Small intestine (tissue), 7 donors: ENCODE results near the gene PDE1A. TPM values are rescaled to one million over a fixed set of nuclear protein-coding genes. Genes with fewer than 3 reads are reported as not detected.

Experiments
- DNase-seq, 2 donors: peaks; one replicate each; pipeline versions ENCODE4 v3.0.0 to v3.0.0-alpha.2; 2013
- FAIRE-seq: peaks from 2 replicates; lab custom pipeline; 2012; peaks lifted over from hg19 to GRCh38; lab: Jason Lieb, UNC
- H3K27ac ChIP-seq, 3 donors: one replicate each; pipeline ENCODE4 v1.5.1; 2013; ENCODE audit warnings: low read length in 2 of 3, mild to moderate bottlenecking in 2 of 3, control low read depth in 1 of 3, inconsistent platforms in 1 of 3, low read depth in 1 of 3, moderate library complexity in 1 of 3
- H3K27me3 ChIP-seq, 3 donors: one replicate each; pipeline ENCODE4 v1.6.1; 2013; ENCODE audit warnings: low read length in 3 of 3, inconsistent platforms in 1 of 3; ENCODE audit not compliant: control insufficient read depth in 3 of 3, insufficient read depth in 3 of 3
- H3K36me3 ChIP-seq, 3 donors: one replicate each; pipeline ENCODE4 v1.6.1; 2013; ENCODE audit warnings: low read length in 3 of 3, inconsistent platforms in 1 of 3, low read depth in 1 of 3, mild to moderate bottlenecking in 1 of 3, moderate library complexity in 1 of 3; ENCODE audit not compliant: control insufficient read depth in 3 of 3, insufficient read depth in 2 of 3
- H3K4me1 ChIP-seq, 3 donors: one replicate each; pipeline ENCODE4 v1.6.1; 2013; ENCODE audit warnings: low read length in 2 of 3, inconsistent platforms in 1 of 3, low read depth in 1 of 3, mild to moderate bottlenecking in 1 of 3, moderate library complexity in 1 of 3; ENCODE audit not compliant: control insufficient read depth in 3 of 3, insufficient read depth in 2 of 3
- H3K4me3 ChIP-seq, 3 donors: one replicate each; pipeline ENCODE4 v1.5.1; 2013; ENCODE audit warnings: low read length in 3 of 3, control low read depth in 1 of 3, inconsistent platforms in 1 of 3, low read depth in 1 of 3, mild to moderate bottlenecking in 1 of 3, moderate library complexity in 1 of 3
- H3K9me3 ChIP-seq, 2 donors: one replicate each; pipeline ENCODE4 v1.6.1; 2013; ENCODE audit warnings: low read depth in 1 of 2, low read length in 1 of 2; ENCODE audit not compliant: control insufficient read depth in 2 of 2, insufficient read depth in 1 of 2
- WGBS, 3 donors: extraction: QIAGEN DNeasy Blood & Tissue Kit; methylation state at CpG; one replicate each; pipeline ENCODE4 v1.1.7; 2013; 5-methylcytosine and 5-hydroxymethylcytosine counted together
- polyA plus RNA-seq, 4 donors: library from polyadenylated mRNA; stranded (reverse) in 3 of 4; unstranded in 1 of 4; fragments of 200-250 nt in 3 of 4; fragments of 120-200 nt in 1 of 4; gene quantifications; one replicate each; pipeline versions ENCODE4 v1.2.1 to v1.2.3, GENCODE V29; 2013
- donor health status: healthy with polysubstance abuse.
- donor health status: control.
- donor health status: control.
- donor health status: Bipolar disorder and iron deficiency.
- donor health status: healthy.

The PDE1A gene
- polyA plus RNA-seq, 4 donors, result 3.5 to 9.7 (median 3.6) TPM; not detected in 1

DNA sequence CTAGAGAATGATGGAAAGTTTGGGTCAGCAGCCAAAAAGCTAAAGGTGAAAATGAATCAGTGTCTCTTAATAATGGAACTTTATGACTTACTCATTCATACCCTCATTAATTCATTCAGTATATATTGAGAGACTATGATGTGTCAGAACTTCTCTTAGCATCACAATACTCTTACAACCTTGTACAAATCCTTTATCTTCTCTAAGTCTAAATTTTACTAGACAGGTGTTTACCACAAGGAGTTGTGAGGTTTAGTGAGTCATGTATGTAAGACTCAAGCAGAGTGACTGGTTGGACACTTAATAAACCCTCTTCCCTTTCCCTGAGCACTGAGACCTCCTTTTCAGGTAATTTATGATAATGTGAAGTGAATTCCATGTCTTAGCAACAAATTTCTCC is 311.6 kb downstream of the PDE1A start:
- H3K4me3 ChIP-seq, result no peak overlapping the region
- no peaks in the 10 kb centered on the region for H3K36me3 ChIP-seq
- no peaks in the 10 kb centered on the region for H3K27me3 ChIP-seq
- no peaks in the 10 kb centered on the region for H3K9me3 ChIP-seq
- DNase-seq (no peak), FAIRE-seq (no peak)
- H3K27ac ChIP-seq, result no peak overlapping the region
- H3K4me1 ChIP-seq, result no peaks in the 10 kb centered on the region

DNA sequence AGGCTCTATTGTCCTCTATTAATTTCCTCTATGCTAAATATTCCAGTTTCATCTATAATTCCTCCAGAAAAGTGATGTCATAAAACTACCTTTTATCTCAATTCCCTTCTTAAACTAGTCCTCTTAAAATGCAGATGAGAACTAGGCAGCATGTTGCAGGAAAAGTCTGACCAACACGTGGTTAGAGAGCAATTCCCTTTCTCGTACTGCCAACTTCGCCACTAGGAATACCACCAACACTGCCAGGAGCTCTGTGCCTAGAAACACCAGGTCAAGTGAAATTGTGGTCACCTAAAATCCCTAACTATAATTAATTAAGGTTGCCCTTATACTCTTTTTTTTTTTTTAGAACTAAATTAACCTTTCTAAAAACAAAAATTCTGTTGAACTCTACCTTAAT is 313.5 kb downstream of the PDE1A start:
- Histone ChIP-seq H3K4me3 (no peak overlapping the region), H3K9me3 (no peaks in the 10 kb centered on the region), H3K27ac (no peak overlapping the region), H3K4me1 (no peaks in the 10 kb centered on the region), H3K36me3 (no peaks in the 10 kb centered on the region), H3K27me3 (no peaks in the 10 kb centered on the region)
- WGBS, 3 donors, result 80 to 81% (median 81%) methylated on average over 3 of the region's 3 CpGs
- DNase-seq, result no peak
- FAIRE-seq, result no peak

DNA sequence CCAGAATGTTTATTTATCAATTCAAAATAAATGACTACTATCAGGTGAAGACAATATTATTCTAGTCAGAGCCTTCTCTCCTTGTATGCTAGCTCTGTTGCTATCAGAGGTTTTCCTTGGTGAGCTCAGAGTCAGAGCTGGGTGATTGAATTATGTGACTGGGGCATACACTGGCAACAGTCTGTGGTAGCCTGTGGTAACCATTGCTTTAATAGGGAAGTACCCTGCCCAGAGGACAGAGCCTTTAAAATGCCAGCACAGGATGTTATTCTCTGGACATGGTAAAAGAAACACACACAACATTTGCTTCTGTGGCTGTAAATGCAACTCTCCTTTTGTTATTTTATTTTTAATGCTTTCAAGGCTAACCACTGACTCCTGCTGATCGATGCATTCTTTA is 316.5 kb downstream of the PDE1A start:
- Histone ChIP-seq H3K9me3 (peaks cover 0 to 6% of the 10 kb centered on the region in 2 donors), H3K27me3 (no peaks in the 10 kb centered on the region), H3K4me1 (no peaks in the 10 kb centered on the region), H3K4me3 (no peak overlapping the region), H3K27ac (no peak overlapping the region), H3K36me3 (no peaks in the 10 kb centered on the region)
- DNase-seq, result no peak
- WGBS, 3 donors, result 67 to 72% (median 72%) methylated on average over 1 of the region's 1 CpG
- FAIRE-seq, result no peak

DNA sequence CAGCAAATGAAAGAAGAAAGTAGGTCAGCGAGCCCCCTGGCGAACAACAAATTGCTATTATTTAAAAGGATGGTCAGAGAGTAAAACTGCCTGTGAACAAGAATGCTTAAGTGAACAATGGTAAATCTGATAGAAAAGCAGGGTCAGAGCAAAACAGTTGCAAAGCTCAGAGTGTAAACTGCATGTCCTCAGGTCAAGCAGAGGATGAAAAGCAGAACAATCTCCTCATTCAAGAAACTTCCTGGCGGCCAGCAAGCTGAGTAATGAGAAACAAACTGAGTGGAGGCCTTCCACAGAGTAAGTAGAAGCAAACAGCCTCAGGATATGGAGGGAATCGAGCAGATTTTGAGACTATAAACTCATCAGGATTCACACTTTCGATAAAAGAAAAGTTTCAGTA is 323.3 kb downstream of the PDE1A start:
- Histone ChIP-seq H3K36me3 (no peaks in the 10 kb centered on the region), H3K4me3 (no peak overlapping the region), H3K27me3 (no peaks in the 10 kb centered on the region), H3K27ac (no peak overlapping the region), H3K9me3 (peaks cover 0 to 6% of the 10 kb centered on the region in 2 donors), H3K4me1 (no peaks in the 10 kb centered on the region)
- WGBS, 3 donors, result 76 to 91% (median 86%) methylated on average over 5 of the region's 5 CpGs
- no peak for FAIRE-seq
- DNase-seq, result no peak

DNA sequence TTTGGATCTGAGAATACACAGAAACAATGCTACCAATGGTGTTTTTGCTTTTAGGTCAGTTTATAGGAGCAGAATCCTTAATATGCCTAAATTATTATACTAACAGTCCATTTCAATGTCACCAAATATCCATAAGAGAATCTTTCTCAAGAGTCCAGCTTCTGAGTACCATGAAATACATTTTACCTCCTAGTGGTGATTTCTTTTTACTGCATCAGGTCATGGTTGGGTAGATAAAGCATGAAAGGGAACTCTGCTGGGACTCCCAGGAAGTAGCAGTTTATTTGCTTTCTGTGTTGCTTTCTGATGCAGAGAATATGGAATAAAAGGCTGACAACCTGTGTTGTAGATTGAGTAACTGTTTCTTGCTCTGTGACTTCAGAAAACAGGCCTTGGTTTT is 325.6 kb downstream of the PDE1A start:
- Histone ChIP-seq H3K36me3 (no peaks in the 10 kb centered on the region), H3K27me3 (no peaks in the 10 kb centered on the region), H3K9me3 (peaks cover under 1 to 1% of the 10 kb centered on the region in 2 donors), H3K4me3 (no peak overlapping the region), H3K27ac (no peak overlapping the region), H3K4me1 (no peaks in the 10 kb centered on the region)
- DNase-seq (no peak), FAIRE-seq (no peak)

DNA sequence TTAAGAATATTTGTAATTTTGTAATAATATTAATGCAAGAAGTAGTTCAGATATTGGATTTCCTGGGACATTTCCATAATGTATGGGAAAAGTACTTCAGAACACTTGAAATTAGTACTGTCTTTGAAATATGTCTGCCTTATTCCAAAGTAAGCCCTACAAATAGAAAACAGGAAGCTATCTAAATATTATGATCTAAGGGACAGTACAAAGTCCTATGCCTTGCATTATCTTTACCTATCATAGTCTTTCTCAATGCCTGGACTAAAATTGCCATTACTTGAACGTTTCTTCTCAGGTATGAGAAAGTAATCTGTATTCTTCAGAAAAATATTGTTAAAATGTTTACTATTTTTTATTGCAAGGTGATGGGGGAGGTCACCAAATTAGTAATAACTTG is 328.2 kb downstream of the PDE1A start:
- Histone ChIP-seq H3K36me3 (no peaks in the 10 kb centered on the region), H3K9me3 (peaks cover 0 to 1% of the 10 kb centered on the region in 2 donors), H3K4me1 (no peaks in the 10 kb centered on the region), H3K27me3 (no peaks in the 10 kb centered on the region), H3K27ac (no peak overlapping the region), H3K4me3 (no peak overlapping the region)
- FAIRE-seq (no peak), DNase-seq (no peak)
- WGBS, 3 donors, result 17 to 57% (median 37%) methylated on average over 1 of the region's 1 CpG

DNA sequence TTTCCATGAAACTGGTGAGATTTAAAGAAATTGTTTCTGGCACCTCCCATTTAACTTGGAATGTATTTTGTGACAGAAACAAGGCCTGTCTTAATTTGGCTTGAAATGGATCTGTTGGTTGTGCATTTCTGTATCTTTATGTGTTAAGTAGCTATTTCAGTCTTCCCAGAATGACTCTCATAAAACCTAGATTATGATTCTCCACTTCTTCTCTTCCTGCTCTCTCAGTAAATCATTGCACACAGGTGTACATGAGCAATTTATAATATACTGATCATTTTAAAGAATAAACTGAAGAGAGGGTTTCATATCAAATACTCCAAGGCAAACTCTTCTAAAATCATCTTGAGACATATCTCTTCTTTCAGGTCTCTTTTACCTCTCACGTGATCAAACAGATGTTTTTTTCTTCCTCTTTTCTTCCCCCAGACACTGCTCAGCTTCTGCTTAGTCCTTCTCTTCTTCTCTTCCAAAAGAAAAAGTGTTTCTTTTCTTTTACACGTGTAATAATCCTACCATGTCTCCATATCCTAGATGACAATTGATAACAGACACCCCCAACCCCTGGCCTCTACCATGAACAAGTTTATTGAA is 329.2 kb downstream of the PDE1A start:
- H3K9me3 ChIP-seq, result peaks cover 1 to 9% of the 10 kb centered on the region in 2 donors
- 53 to 62% (median 59%) methylated on average over 2 of the region's 2 CpGs for WGBS, 3 donors
- no peak overlapping the region for H3K4me3 ChIP-seq
- H3K36me3 ChIP-seq, result no peaks in the 10 kb centered on the region
- no peak overlapping the region for H3K27ac ChIP-seq
- no peaks in the 10 kb centered on the region for H3K4me1 ChIP-seq
- FAIRE-seq (no peak), DNase-seq (no peak)
- no peaks in the 10 kb centered on the region for H3K27me3 ChIP-seq

DNA sequence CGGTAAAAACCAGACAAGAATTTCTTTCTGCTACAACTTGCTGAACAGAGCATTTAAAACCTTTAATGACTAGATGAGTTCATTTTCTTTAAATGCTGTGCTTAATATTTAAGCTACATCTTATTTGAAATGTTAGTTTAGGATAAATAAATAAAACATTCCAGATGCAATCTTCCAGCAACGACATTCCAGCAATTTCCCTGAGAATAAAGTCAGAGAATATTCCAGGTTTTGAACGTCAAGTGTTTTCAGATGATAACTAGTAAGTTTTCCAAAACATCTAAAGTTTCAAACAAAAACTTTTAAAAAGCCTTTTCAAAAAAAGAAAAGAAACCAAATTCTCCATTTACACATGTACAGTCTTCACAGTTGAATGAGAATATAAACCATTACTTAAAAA is 336.4 kb downstream of the PDE1A start:
- Histone ChIP-seq H3K4me3 (no peak overlapping the region), H3K27ac (no peak overlapping the region), H3K9me3 (peaks cover 0 to 9% of the 10 kb centered on the region in 2 donors), H3K4me1 (no peaks in the 10 kb centered on the region), H3K36me3 (no peaks in the 10 kb centered on the region), H3K27me3 (no peaks in the 10 kb centered on the region)
- DNase-seq, result no peak
- WGBS, 3 donors, result 62 to 73% (median 72%) methylated on average over 3 of the region's 3 CpGs
- peak; percentile 5 for FAIRE-seq
